NCI-H146 (cell line): Measurements from ENCODE around the gene SMIM33.
"Not testable (repeated sequence)": the region's sequence is repeated elsewhere in the genome, so short reads cannot be mapped to it uniquely, and the experiment has no call there.

Experiments used
- DNase-seq: peaks from one replicate; lab custom pipeline; 2025; lab: John Stamatoyannopoulos, UW

The SMIM33 gene

DNA sequence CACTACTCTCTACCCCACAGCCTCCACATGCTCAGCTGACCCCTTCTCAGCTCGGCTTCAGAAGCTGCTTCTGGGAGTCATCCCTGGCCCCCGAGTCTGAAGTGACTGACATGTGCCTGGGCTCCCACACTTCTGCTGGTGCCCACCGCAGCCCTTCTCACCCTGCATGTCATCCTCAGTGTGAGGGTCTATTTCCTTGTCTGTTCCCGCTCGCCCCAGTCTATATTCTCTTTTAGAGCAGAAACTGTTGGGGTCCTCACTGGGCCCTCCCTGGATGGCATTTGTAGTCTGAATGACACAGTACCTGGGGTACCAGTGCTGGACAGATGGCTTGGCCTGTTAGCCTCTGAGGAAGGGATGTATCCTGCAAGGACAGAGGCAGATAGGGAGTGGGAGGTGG lies 13.6 kb upstream of the SMIM33 start:
- DNase-seq, result no peak

DNA sequence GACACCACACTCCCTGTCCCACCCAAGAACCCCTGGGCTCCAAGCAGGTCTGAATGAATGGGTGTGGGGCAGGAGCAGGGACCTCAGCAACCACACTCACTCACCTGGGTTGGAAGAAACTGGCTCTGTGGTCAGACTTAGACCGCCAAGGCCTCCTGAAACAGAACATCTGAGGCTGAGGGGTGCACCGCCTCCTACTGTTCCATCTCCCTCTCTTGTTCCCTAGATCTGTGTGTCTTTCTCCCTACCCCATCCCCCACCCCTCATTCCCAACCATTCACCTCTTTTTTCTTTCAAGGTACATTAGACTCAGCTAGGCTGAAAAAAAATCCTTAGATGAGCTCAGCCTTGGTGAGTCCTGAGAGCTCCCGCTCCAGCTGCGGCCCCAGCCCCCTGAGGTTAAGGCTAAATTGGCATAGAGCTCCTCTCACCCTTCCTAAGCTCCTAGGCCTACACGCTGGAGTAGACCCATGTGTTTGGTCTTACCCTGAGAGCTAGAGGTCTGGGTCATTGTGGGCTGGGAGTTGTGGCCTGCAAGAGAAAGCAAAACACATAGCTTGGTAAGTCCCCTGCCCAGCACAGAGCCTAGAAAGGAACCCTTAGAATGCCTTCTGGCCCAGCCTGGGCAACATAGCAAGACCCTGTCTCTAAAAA lies 13.0 kb upstream of the SMIM33 start:
- no peak for DNase-seq

GRCh38 chr5:139458580-139459407 lies 12.0 kb upstream of the SMIM33 start:
- DNase-seq, result no peak

GRCh38 chr5:139459451-139459934 lies 11.3 kb upstream of the SMIM33 start:
- peak; percentile 45 for DNase-seq

GRCh38 chr5:139460455-139460854 lies 10.3 kb upstream of the SMIM33 start:
- no peak for DNase-seq

DNA sequence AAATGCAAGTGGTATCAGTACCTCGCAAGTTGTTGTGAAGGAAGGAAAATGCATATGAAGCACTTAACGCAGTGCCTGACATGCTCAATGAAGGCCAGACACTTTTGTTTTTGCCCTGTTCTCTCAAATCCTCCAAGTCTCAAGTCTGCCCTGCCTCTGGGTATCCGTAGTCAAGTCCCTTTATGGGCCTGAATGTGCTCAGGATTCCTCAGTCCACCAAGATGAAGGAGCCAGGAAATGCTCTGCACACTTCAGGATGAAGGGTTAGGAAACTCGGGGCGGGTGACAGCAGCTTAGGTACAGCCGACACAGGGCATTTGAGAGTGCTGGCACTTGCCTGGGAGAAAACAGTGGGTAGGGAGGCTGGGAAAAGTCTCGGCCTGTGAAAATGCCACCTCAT lies 9.6 kb upstream of the SMIM33 start:
- DNase-seq, result no peak

DNA sequence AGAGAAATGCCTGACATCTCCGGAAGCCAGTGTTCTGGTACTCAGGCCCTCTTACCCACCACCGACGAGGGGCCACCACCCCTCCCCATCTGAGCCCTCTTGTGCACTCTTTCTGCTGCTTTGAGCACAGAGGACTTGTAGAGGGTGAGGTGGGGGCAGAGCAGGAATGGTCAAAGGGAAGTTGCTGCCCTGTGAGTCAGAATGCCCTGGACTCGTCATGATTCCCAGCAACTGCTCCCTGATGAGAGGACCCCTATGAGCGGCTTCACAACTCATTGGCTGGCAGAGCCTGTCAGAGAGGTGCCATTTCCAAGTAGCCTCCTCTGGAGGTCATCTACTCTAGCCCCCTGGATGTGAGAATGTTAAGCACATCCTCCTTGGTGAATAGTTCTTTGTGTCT lies 9.1 kb upstream of the SMIM33 start:
- no peak for DNase-seq

GRCh38 chr5:139462586-139463276 lies 8.1 kb upstream of the SMIM33 start, which contains the start of gene ECSCR:
ECSCR (minus strand) TSS chr5:139462743; CDS start chr5:139462670, 73 bp downstream.
- DNase-seq, result no peak

- DNase-seq, result no peak
These were observed 2.3 kb upstream of the SMIM33 start for GRCh38 chr5:139468421-139468931.

GRCh38 chr5:139472386-139473030 lies 1.7 kb downstream of the SMIM33 start:
- DNase-seq, result no peak

GRCh38 chr5:139473105-139473504 lies 2.3 kb downstream of the SMIM33 start:
- DNase-seq, result no peak

DNA sequence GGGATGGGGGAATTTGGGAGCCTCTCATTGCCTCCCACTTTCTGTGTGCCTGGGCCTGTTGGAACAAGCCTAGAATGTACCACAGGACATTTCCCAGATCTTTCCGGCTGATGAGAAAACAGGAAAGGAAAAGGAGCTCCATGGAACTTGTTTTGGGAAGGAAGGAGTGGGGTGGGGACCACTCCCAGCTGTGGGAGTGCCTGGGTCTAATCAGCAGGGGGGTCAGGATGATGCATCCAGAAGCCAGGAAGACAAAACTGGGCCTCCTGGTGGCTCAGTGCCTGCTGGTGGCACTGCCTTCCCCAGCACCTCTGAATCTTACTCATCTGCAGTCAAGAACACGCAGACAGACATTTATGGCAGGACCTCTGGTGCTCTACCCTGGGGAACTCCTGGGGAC lies 2.8 kb downstream of the SMIM33 start:
- no peak for DNase-seq

DNA sequence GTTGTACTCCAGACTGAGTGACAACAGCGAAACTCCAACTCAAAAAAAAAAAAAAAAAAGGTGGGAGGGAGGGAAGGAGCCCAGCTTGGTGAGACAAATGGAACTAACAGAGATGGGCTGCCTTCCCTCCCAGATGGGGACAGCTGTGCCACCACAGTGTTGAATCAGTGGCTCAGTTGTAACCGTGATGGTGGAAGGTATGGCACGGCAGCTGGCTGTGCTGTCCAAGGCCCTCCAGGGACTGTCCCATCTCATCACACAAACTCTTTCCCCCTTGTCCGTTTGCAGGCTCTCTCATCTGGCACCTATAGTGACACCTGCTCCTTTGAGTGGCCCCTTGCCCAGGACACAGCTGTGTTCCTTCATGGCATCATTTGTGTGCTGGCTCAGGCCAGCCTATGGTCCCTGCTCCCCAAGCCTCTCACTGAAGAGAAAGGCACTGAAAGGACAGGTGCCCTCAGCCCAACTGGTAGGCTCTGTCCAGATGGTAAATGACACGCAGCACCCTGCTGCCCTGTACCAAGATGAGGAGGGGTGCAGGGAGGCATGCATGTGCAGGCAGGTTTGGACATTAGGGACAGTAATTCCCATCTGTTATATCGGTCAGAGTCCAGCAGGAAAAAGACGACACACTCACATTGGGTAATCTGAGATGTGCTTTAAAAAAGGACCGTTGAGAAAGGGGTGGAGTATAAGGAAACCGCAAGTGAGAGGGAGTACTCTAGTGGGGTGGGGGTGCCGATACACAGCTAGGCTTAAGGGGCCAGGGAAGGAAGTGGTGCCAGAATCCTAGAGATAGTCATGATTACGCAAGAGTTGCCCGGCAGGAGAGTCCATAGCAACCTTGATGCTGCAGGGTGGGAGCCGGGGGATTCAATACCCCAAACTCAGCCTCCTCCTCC lies 4.3 kb downstream of the SMIM33 start:
- DNase-seq, result no peak

DNA sequence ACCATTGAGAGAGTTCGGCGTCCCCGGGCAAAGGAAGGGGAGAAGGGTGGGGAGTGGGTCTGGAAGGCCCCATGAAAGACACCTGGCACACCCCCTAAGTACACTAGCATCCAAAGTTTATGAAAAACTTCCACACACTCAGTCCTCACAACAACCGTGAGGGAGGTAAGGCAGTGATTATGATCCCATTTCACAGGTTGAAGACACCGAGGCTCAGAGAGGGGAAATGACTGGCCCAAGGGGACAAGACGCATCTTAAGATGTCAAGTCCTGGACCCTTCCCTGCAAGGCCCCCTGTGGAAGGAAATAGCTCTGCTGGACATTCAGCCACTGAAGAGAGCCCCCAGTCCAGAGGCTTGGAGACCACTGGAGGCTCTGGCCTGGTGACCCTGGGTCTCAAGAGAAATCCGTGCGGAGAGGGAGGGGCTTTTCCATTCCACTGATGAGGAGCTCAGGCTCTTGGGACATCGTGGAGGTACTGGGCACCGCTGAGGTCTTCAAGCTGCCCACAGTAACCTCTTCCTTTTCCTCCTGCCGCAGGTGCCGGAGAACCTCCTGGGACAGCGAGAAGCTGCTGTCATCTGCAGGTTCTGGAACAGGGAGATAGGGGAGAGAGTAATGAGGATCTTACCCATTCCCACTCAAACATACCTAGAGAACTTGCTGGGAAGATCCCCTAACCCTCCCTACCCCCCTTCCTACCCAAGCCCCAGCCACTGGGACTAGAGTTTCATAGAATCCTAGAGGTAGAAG lies 5.2 kb downstream of the SMIM33 start:
- DNase-seq, result no peak

DNA sequence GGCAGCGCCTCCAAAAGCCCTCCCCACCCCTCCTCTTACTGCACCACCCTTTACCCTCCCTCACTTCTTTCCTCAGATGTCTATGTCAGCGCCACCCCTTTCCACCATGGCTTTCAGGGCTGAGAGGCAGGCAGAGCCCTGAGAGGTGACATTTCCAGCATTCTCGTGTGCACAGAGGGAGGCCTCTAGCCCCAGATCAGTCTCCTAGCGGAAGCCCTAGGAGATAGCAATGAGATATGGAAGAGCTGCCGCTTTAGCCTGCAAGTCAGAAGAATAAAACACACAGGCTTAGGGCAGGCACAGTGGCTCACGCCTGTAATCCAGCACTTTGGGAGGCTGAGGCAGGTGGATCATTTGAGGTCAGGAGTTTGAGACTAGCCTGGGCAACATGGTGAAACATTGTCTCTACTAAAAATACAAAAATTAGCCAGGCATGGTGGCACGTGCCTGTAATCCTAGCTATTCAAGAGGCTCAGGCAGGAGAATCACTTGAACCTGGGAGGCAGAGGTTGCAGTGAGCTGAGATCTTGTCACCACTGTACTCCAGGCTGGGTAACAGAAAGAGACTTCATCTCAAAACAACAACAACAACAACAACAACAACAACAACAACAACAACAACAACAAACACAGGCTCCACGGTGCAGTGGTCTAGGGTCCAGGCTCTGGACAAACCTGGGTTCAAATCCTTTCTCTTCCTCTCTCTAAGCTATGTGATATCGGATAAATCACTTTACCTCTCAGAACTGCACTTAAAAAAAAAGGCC lies 8.0 kb downstream of the SMIM33 start:
- DNase-seq, result not testable (repeated sequence)

GRCh38 chr5:139479729-139480128 lies 8.9 kb downstream of the SMIM33 start:
- DNase-seq, result not testable (repeated sequence)

DNA sequence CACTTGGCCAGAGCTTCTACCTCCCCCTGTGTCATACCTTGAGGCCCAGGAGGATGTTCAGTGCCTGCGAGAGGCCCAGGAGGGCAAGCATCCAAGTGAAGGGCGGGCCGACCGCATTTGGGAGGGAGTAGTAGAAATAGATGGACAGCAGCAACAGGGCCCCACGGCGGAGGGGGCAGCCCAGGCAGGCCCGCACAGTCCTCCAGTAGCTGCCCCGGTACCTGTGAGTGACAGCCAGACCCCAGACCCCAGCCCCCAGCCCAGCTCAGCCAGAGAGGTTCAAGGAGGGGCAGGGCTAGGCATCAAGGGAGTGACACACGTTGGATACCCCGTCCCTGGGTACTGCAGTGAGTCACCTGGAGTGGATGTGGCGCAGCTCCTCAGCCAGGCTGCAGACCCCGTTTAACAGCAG lies 10.3 kb downstream of the SMIM33 start:
- DNase-seq, result no peak

GRCh38 chr5:139481580-139482049 lies 10.8 kb downstream of the SMIM33 start:
- DNase-seq, result no peak
